Measurements from ENCODE around the gene ASB10.
A peak's percentile ranks its signal among the peaks of the same experiment; 100 is the strongest.

The ASB10 gene

GRCh38 chr7:151139791-151140190 is 47.3 kb downstream of the ASB10 start:
- H2AFZ ChIP-seq (ENCODE audit: low read length) = no peak overlapping the region
- no peak overlapping the region for H4K8ac ChIP-seq (ENCODE audit: low read depth, low read length)
- no peak overlapping the region for H3K4me2 ChIP-seq (ENCODE audit: insufficient read depth, low read length, poor library complexity, severe bottlenecking)
- H2BK12ac ChIP-seq (ENCODE audit: low read length) = no peak overlapping the region
- H3K27ac ChIP-seq (replicated peaks; ENCODE audit: low read length) = no peak overlapping the region
- no peaks in the 10 kb centered on the region for H3K9me3 ChIP-seq (replicated peaks in 1 of 2; ENCODE audit: control insufficient read depth in 2 of 2, insufficient read depth in 1 of 2, low read depth in 1 of 2, low read length in 2 of 2)
- H2BK5ac ChIP-seq (ENCODE audit: low read length) = no peak overlapping the region
- no peak overlapping the region for H3K14ac ChIP-seq (ENCODE audit: low read length)
- DNase-seq (ENCODE audit: low spot score) = no peak
- H3K4ac ChIP-seq (ENCODE audit: low read length) = no peak overlapping the region
- no peak overlapping the region for H3K18ac ChIP-seq (ENCODE audit: low read length)
- no peak overlapping the region for H2AK5ac ChIP-seq (ENCODE audit: low read depth, low read length)
- H3K23ac ChIP-seq (ENCODE audit: low read depth, low read length, poor library complexity) = peak overlapping the region; percentile 44
- no CpG with 5 or more reads among the region's 9 CpGs for WGBS, 2 donors (ENCODE audit: extremely low coverage in 2 of 2, insufficient read length in 2 of 2, insufficient replicate concordance in 1 of 2)
- no peak overlapping the region for H4K91ac ChIP-seq (ENCODE audit: low read depth, low read length, poor library complexity)
- H3K4me3 ChIP-seq (ENCODE audit: low read length in 2 of 2) = no peak overlapping the region
- no peak overlapping the region for H2BK15ac ChIP-seq (ENCODE audit: low read length)
- no peaks in the 10 kb centered on the region for H3K27me3 ChIP-seq (ENCODE audit: control insufficient read depth in 3 of 3, insufficient read depth in 3 of 3, low read depth in 1 of 3, low read length in 3 of 3)
- H3K79me1 ChIP-seq (ENCODE audit: low read depth, low read length) = no peaks in the 10 kb centered on the region
- H2BK120ac ChIP-seq (ENCODE audit: low read depth, low read length) = no peak overlapping the region
- H3K36me3 ChIP-seq (replicated peaks in 1 of 2; ENCODE audit: control insufficient read depth in 2 of 2, insufficient read depth in 2 of 2, low read length in 2 of 2) = peaks cover 28 to 91% of the 10 kb centered on the region in 2 donors
- no peak overlapping the region for H3K9ac ChIP-seq (ENCODE audit: low read depth, low read length, poor library complexity)
- peaks cover 0 to 21% of the 10 kb centered on the region in 2 donors for H3K4me1 ChIP-seq (ENCODE audit: control insufficient read depth in 2 of 2, insufficient read depth in 1 of 2, low read depth in 1 of 2, low read length in 2 of 2)

- peaks cover 30 to 93% of the 10 kb centered on the region in 2 donors for H3K36me3 ChIP-seq (replicated peaks in 1 of 2; ENCODE audit: control insufficient read depth in 2 of 2, insufficient read depth in 2 of 2, low read length in 2 of 2)
- no peak for DNase-seq (ENCODE audit: low spot score)
- H2BK120ac ChIP-seq (ENCODE audit: low read depth, low read length) = no peak overlapping the region
- no peak overlapping the region for H3K18ac ChIP-seq (ENCODE audit: low read length)
- H2BK5ac ChIP-seq (ENCODE audit: low read length) = no peak overlapping the region
- WGBS, 2 donors (ENCODE audit: extremely low coverage in 2 of 2, insufficient read length in 2 of 2, insufficient replicate concordance in 1 of 2) = no CpG with 5 or more reads among the region's 18 CpGs
- H3K23ac ChIP-seq (ENCODE audit: low read depth, low read length, poor library complexity) = no peak overlapping the region
- H3K9ac ChIP-seq (ENCODE audit: low read depth, low read length, poor library complexity) = peak overlapping the region; percentile 45
- H2AK5ac ChIP-seq (ENCODE audit: low read depth, low read length) = no peak overlapping the region
- no peak overlapping the region for H2BK15ac ChIP-seq (ENCODE audit: low read length)
- no peak overlapping the region for H4K91ac ChIP-seq (ENCODE audit: low read depth, low read length, poor library complexity)
- H3K79me1 ChIP-seq (ENCODE audit: low read depth, low read length) = no peaks in the 10 kb centered on the region
- H3K27me3 ChIP-seq (ENCODE audit: control insufficient read depth in 3 of 3, insufficient read depth in 3 of 3, low read depth in 1 of 3, low read length in 3 of 3) = no peaks in the 10 kb centered on the region
- no peak overlapping the region for H3K4me3 ChIP-seq (ENCODE audit: low read length in 2 of 2)
- H4K8ac ChIP-seq (ENCODE audit: low read depth, low read length) = no peak overlapping the region
- H3K4me2 ChIP-seq (ENCODE audit: insufficient read depth, low read length, poor library complexity, severe bottlenecking) = no peak overlapping the region
- H3K4ac ChIP-seq (ENCODE audit: low read length) = no peak overlapping the region
- no peak overlapping the region for H3K27ac ChIP-seq (replicated peaks; ENCODE audit: low read length)
- H3K14ac ChIP-seq (ENCODE audit: low read length) = no peak overlapping the region
- H3K9me3 ChIP-seq (replicated peaks in 1 of 2; ENCODE audit: control insufficient read depth in 2 of 2, insufficient read depth in 1 of 2, low read depth in 1 of 2, low read length in 2 of 2) = no peaks in the 10 kb centered on the region
- peaks cover 0 to 21% of the 10 kb centered on the region in 2 donors for H3K4me1 ChIP-seq (ENCODE audit: control insufficient read depth in 2 of 2, insufficient read depth in 1 of 2, low read depth in 1 of 2, low read length in 2 of 2)
- no peak overlapping the region for H2BK12ac ChIP-seq (ENCODE audit: low read length)
- H2AFZ ChIP-seq (ENCODE audit: low read length) = no peak overlapping the region
Observed at GRCh38 chr7:151139071-151139790, 47.8 kb downstream of the ASB10 start.

GRCh38 chr7:151138153-151138851 is 48.7 kb downstream of the ASB10 start:
- Histone ChIP-seq H3K4ac (ENCODE audit: low read length) (peak overlapping the region; percentile 24), H3K27me3 (ENCODE audit: control insufficient read depth in 3 of 3, insufficient read depth in 3 of 3, low read depth in 1 of 3, low read length in 3 of 3) (no peaks in the 10 kb centered on the region), H4K91ac (ENCODE audit: low read depth, low read length, poor library complexity) (no peak overlapping the region), H3K36me3 (replicated peaks in 1 of 2; ENCODE audit: control insufficient read depth in 2 of 2, insufficient read depth in 2 of 2, low read length in 2 of 2) (peaks cover 29 to 93% of the 10 kb centered on the region in 2 donors), H2BK15ac (ENCODE audit: low read length) (peak overlapping the region; percentile 70), H3K4me3 (ENCODE audit: low read length in 2 of 2) (no peak overlapping the region), H3K4me1 (ENCODE audit: control insufficient read depth in 2 of 2, insufficient read depth in 1 of 2, low read depth in 1 of 2, low read length in 2 of 2) (peaks cover 0 to 21% of the 10 kb centered on the region in 2 donors), H3K14ac (ENCODE audit: low read length) (peak overlapping the region; percentile 97), H3K79me1 (ENCODE audit: low read depth, low read length) (no peaks in the 10 kb centered on the region), H2AK5ac (ENCODE audit: low read depth, low read length) (peak overlapping the region; percentile 26), H2BK12ac (ENCODE audit: low read length) (peak overlapping the region; percentile 92), H3K4me2 (ENCODE audit: insufficient read depth, low read length, poor library complexity, severe bottlenecking) (no peak overlapping the region), H3K9me3 (replicated peaks in 1 of 2; ENCODE audit: control insufficient read depth in 2 of 2, insufficient read depth in 1 of 2, low read depth in 1 of 2, low read length in 2 of 2) (no peaks in the 10 kb centered on the region), H3K18ac (ENCODE audit: low read length) (peak overlapping the region; percentile 84), H4K8ac (ENCODE audit: low read depth, low read length) (no peak overlapping the region), H2BK5ac (ENCODE audit: low read length) (no peak overlapping the region), H2AFZ (ENCODE audit: low read length) (no peak overlapping the region), H3K9ac (ENCODE audit: low read depth, low read length, poor library complexity) (peak overlapping the region; percentile 80), H3K27ac (replicated peaks; ENCODE audit: low read length) (no peak overlapping the region), H2BK120ac (ENCODE audit: low read depth, low read length) (no peak overlapping the region), H3K23ac (ENCODE audit: low read depth, low read length, poor library complexity) (peak overlapping the region; percentile 69)
- DNase-seq (ENCODE audit: low spot score) = no peak
- no CpG with 5 or more reads among the region's 30 CpGs for WGBS, 2 donors (ENCODE audit: extremely low coverage in 2 of 2, insufficient read length in 2 of 2, insufficient replicate concordance in 1 of 2)

- no peak for DNase-seq (ENCODE audit: low spot score)
- Histone ChIP-seq H3K23ac (ENCODE audit: low read depth, low read length, poor library complexity) (peak overlapping the region; percentile 69), H4K8ac (ENCODE audit: low read depth, low read length) (no peak overlapping the region), H2BK12ac (ENCODE audit: low read length) (no peak overlapping the region), H3K4ac (ENCODE audit: low read length) (peak overlapping the region; percentile 24), H2BK5ac (ENCODE audit: low read length) (no peak overlapping the region), H4K91ac (ENCODE audit: low read depth, low read length, poor library complexity) (no peak overlapping the region), H3K18ac (ENCODE audit: low read length) (peak overlapping the region; percentile 52), H2BK120ac (ENCODE audit: low read depth, low read length) (no peak overlapping the region), H3K9me3 (replicated peaks in 1 of 2; ENCODE audit: control insufficient read depth in 2 of 2, insufficient read depth in 1 of 2, low read depth in 1 of 2, low read length in 2 of 2) (no peaks in the 10 kb centered on the region), H3K9ac (ENCODE audit: low read depth, low read length, poor library complexity) (peak overlapping the region; percentile 80), H2BK15ac (ENCODE audit: low read length) (peak overlapping the region; percentile 70), H3K14ac (ENCODE audit: low read length) (no peak overlapping the region), H3K27ac (replicated peaks; ENCODE audit: low read length) (no peak overlapping the region), H2AFZ (ENCODE audit: low read length) (no peak overlapping the region), H3K4me3 (ENCODE audit: low read length in 2 of 2) (no peak overlapping the region), H3K36me3 (replicated peaks in 1 of 2; ENCODE audit: control insufficient read depth in 2 of 2, insufficient read depth in 2 of 2, low read length in 2 of 2) (peaks cover 27 to 92% of the 10 kb centered on the region in 2 donors), H3K27me3 (ENCODE audit: control insufficient read depth in 3 of 3, insufficient read depth in 3 of 3, low read depth in 1 of 3, low read length in 3 of 3) (no peaks in the 10 kb centered on the region), H3K4me2 (ENCODE audit: insufficient read depth, low read length, poor library complexity, severe bottlenecking) (no peak overlapping the region), H3K79me1 (ENCODE audit: low read depth, low read length) (no peaks in the 10 kb centered on the region), H3K4me1 (ENCODE audit: control insufficient read depth in 2 of 2, insufficient read depth in 1 of 2, low read depth in 1 of 2, low read length in 2 of 2) (peaks cover 0 to 21% of the 10 kb centered on the region in 2 donors), H2AK5ac (ENCODE audit: low read depth, low read length) (peak overlapping the region; percentile 26)
- WGBS, 2 donors (ENCODE audit: extremely low coverage in 2 of 2, insufficient read length in 2 of 2, insufficient replicate concordance in 1 of 2) = no CpG with 5 or more reads among the region's 11 CpGs
Observed at GRCh38 chr7:151137791-151138152, 49.3 kb downstream of the ASB10 start.
